A549 (cell line): Measurements from ENCODE around the gene ALOX5.

Experiments
- CBX8 ChIP-seq: fragments of 200-600 bp; sonication (generic); IDR thresholded peaks from 2 replicates; pipeline ENCODE4 v1.6.1; 2016
- CHD2 ChIP-seq: fragments of 150-350 bp; IDR thresholded peaks from 2 replicates; pipeline ENCODE4 v1.6.1; 2014; ENCODE audit warnings: low read length; ENCODE audit not compliant: partially characterized antibody
- CTCF ChIP-seq: fragments of >200 bp; sonication (Bioruptor Twin); formaldehyde crosslinking; IDR thresholded peaks from 3 replicates; pipeline ENCODE4 v1.5.1; 2016
- EP300 ChIP-seq, 2 experiments: fragments of >200 bp; sonication (Bioruptor Twin); formaldehyde crosslinking; IDR thresholded peaks; 2 replicates in 1 of 2; 3 replicates in 1 of 2; pipeline ENCODE4 v1.6.1; 2016 to 2017
- KDM1A ChIP-seq: fragments of 200-600 bp; sonication (generic); IDR thresholded peaks from 2 replicates; pipeline ENCODE4 v1.6.1; 2016; ENCODE audit warnings: low read depth, mild to moderate bottlenecking
- MAFK ChIP-seq: fragments of 450-650 bp; IDR thresholded peaks from 2 replicates; pipeline ENCODE4 v1.6.1; 2014; ENCODE audit not compliant: partially characterized antibody
- MAZ ChIP-seq: fragments of 150-350 bp; IDR thresholded peaks from 2 replicates; pipeline ENCODE4 v1.6.1; 2014; ENCODE audit warnings: antibody characterized with exemption, low read depth, low read length, borderline replicate concordance
- POLR2A ChIP-seq: IDR thresholded peaks from 2 replicates; pipeline ENCODE4 v1.6.1; 2012; ENCODE audit warnings: mild to moderate bottlenecking, low read length
- RAD21 ChIP-seq, 2 experiments: fragments of >200 bp in 1 of 2; sonication (Bioruptor Twin) in 1 of 2; formaldehyde crosslinking in 1 of 2; IDR thresholded peaks in 1 of 2; conservative IDR thresholded peaks in 1 of 2; 2 replicates in 1 of 2; 3 replicates in 1 of 2; pipeline ENCODE4 v1.6.1; 2012 to 2018; ENCODE audit warnings: inconsistent platforms in 1 of 2
- RFX5 ChIP-seq: fragments of 450-650 bp; IDR thresholded peaks from 2 replicates; pipeline ENCODE4 v1.7.1; 2014; ENCODE audit warnings: antibody characterized with exemption, mild to moderate bottlenecking, moderate library complexity
- TP53 ChIP-seq: fragments of 250-450 bp; sonication (Bioruptor Pico); IDR thresholded peaks from 2 replicates; pipeline ENCODE4 v1.5.0; 2021; ENCODE audit warnings: mild to moderate bottlenecking, moderate library complexity
- TF ChIP-seq, protein P1 (sequence below): fragments of 200-600 bp; sonication (generic); IDR thresholded peaks from 2 replicates; pipeline ENCODE4 v1.6.1; 2016; ENCODE audit warnings: antibody characterized with exemption, mild to moderate bottlenecking, moderate library complexity
- TF ChIP-seq, protein P2 (sequence below): IDR thresholded peaks from 2 replicates; pipeline ENCODE4 v1.6.1; 2012

GRCh38 chr10:45370202-45370955 is 3.6 kb upstream of the ALOX5 start:
- TF ChIP-seq CTCF, result no peak
- TF ChIP-seq POLR2A, result no peak
- TF ChIP-seq CHD2, result no peak
- TF ChIP-seq, protein P1, sequence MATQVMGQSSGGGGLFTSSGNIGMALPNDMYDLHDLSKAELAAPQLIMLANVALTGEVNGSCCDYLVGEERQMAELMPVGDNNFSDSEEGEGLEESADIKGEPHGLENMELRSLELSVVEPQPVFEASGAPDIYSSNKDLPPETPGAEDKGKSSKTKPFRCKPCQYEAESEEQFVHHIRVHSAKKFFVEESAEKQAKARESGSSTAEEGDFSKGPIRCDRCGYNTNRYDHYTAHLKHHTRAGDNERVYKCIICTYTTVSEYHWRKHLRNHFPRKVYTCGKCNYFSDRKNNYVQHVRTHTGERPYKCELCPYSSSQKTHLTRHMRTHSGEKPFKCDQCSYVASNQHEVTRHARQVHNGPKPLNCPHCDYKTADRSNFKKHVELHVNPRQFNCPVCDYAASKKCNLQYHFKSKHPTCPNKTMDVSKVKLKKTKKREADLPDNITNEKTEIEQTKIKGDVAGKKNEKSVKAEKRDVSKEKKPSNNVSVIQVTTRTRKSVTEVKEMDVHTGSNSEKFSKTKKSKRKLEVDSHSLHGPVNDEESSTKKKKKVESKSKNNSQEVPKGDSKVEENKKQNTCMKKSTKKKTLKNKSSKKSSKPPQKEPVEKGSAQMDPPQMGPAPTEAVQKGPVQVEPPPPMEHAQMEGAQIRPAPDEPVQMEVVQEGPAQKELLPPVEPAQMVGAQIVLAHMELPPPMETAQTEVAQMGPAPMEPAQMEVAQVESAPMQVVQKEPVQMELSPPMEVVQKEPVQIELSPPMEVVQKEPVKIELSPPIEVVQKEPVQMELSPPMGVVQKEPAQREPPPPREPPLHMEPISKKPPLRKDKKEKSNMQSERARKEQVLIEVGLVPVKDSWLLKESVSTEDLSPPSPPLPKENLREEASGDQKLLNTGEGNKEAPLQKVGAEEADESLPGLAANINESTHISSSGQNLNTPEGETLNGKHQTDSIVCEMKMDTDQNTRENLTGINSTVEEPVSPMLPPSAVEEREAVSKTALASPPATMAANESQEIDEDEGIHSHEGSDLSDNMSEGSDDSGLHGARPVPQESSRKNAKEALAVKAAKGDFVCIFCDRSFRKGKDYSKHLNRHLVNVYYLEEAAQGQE, result no peak
- TF ChIP-seq EP300 (IDR thresholded peaks at IDR 0.05), result no peak
- no peak for TF ChIP-seq RAD21 (conservative IDR thresholded peaks at IDR 0.05 in 1 of 2, IDR thresholded peaks at IDR 0.05 in 1 of 2)
- no peak for TF ChIP-seq RFX5
- TF ChIP-seq KDM1A, result no peak
- TF ChIP-seq TP53 (CRISPR knock-in tag), result no peak
- no peak for TF ChIP-seq CBX8
- no peak for TF ChIP-seq MAZ
- TF ChIP-seq, protein P2, sequence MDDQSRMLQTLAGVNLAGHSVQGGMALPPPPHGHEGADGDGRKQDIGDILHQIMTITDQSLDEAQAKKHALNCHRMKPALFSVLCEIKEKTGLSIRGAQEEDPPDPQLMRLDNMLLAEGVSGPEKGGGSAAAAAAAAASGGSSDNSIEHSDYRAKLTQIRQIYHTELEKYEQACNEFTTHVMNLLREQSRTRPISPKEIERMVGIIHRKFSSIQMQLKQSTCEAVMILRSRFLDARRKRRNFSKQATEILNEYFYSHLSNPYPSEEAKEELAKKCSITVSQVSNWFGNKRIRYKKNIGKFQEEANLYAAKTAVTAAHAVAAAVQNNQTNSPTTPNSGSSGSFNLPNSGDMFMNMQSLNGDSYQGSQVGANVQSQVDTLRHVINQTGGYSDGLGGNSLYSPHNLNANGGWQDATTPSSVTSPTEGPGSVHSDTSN, result no peak
- no peak for TF ChIP-seq MAFK
